ENCODE measurements around the gene SKIDA1.
A peak's percentile ranks its signal among the peaks of the same experiment; 100 is the strongest.

The SKIDA1 gene

DNA sequence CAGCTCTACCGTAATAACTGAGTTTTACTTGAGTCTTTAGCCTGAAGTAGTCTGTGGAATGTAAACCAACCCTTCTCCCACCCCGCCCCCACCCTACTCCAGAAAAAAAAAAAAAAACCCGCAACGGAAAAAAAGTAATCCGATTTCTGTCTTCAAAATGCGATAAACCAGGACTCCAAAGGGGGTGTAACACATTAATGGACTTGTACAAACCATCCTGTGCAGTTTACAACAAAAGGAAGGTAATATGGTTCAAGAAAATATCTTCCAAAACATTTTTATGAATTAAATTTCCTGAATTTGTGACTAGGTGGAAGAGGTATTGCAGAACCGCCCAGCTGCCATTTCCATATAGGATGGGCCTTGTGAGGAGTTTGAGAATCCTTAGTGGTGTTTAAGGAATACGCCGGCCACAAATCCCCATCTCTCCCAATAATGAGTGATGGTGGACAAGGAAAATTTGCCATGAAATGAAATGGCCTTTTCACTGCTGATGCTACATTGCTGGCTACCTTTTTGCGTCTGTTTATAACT is 10.6 kb downstream of the SKIDA1 start:
- TF ChIP-seq ZNF600 (tag by site-specific recombination; IDR thresholded peaks at IDR 0.05) (peak; percentile 43; the same call in 1 of the 2 replicates), ZNF302 (tag by site-specific recombination; IDR thresholded peaks at IDR 0.05; ENCODE audit: low read depth) (no peak), ZXDB (tag by site-specific recombination; IDR thresholded peaks at IDR 0.05) (0 out of 2 replicates have a peak, but pooled peaks have one; percentile 29), IKZF3 (tag by site-specific recombination; IDR thresholded peaks at IDR 0.05) (0 out of 2 replicates have a peak, but pooled peaks have one; percentile 38), KLF8 (tag by site-specific recombination; IDR thresholded peaks at IDR 0.05) (peak; percentile 44; the same call in 1 of the 2 replicates), FEZF1 (tag by site-specific recombination; IDR thresholded peaks at IDR 0.05) (peak; percentile 48; the same call in 1 of the 2 replicates), SP3 (tag by site-specific recombination; IDR thresholded peaks at IDR 0.05) (0 out of 2 replicates have a peak, but pooled peaks have one; percentile 15)
- TF ChIP-seq, protein P1, sequence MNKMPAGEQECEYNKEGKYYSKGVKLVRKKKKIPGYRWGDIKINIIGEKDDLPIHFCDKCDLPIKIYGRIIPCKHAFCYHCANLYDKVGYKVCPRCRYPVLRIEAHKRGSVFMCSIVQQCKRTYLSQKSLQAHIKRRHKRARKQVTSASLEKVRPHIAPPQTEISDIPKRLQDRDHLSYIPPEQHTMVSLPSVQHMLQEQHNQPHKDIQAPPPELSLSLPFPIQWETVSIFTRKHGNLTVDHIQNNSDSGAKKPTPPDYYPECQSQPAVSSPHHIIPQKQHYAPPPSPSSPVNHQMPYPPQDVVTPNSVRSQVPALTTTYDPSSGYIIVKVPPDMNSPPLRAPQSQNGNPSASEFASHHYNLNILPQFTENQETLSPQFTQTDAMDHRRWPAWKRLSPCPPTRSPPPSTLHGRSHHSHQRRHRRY (tag by site-specific recombination; IDR thresholded peaks at IDR 0.05) = no peak
- TF ChIP-seq, protein P2, sequence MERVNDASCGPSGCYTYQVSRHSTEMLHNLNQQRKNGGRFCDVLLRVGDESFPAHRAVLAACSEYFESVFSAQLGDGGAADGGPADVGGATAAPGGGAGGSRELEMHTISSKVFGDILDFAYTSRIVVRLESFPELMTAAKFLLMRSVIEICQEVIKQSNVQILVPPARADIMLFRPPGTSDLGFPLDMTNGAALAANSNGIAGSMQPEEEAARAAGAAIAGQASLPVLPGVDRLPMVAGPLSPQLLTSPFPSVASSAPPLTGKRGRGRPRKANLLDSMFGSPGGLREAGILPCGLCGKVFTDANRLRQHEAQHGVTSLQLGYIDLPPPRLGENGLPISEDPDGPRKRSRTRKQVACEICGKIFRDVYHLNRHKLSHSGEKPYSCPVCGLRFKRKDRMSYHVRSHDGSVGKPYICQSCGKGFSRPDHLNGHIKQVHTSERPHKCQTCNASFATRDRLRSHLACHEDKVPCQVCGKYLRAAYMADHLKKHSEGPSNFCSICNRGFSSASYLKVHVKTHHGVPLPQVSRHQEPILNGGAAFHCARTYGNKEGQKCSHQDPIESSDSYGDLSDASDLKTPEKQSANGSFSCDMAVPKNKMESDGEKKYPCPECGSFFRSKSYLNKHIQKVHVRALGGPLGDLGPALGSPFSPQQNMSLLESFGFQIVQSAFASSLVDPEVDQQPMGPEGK (tag by site-specific recombination; IDR thresholded peaks at IDR 0.05) = 0 out of 2 replicates have a peak, but pooled peaks have one; percentile 36
- TF ChIP-seq, protein P3, sequence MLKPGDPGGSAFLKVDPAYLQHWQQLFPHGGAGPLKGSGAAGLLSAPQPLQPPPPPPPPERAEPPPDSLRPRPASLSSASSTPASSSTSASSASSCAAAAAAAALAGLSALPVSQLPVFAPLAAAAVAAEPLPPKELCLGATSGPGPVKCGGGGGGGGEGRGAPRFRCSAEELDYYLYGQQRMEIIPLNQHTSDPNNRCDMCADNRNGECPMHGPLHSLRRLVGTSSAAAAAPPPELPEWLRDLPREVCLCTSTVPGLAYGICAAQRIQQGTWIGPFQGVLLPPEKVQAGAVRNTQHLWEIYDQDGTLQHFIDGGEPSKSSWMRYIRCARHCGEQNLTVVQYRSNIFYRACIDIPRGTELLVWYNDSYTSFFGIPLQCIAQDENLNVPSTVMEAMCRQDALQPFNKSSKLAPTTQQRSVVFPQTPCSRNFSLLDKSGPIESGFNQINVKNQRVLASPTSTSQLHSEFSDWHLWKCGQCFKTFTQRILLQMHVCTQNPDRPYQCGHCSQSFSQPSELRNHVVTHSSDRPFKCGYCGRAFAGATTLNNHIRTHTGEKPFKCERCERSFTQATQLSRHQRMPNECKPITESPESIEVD (tag by site-specific recombination; IDR thresholded peaks at IDR 0.05) = peak; percentile 58
- CTCF ChIA-PET = interaction anchor here (0.5 to 1.7 kb wide), 3 partner anchors 179 to 429 kb away, joined by 3 to 5 read pairs (median 4); no protein-coding TSS in a partner anchor
- Histone ChIP-seq H3K27ac (ENCODE audit: extremely low read depth, low read depth, low read length) (no peak overlapping the region), H3K4me1 (ENCODE audit: control insufficient read depth, insufficient read depth, low read length) (peaks cover 35% of the 10 kb centered on the region), H3K9me3 (ENCODE audit: control insufficient read depth, insufficient read depth, low read depth, low read length) (no peaks in the 10 kb centered on the region), H3K36me3 (ENCODE audit: control insufficient read depth in 2 of 2, insufficient read depth in 1 of 2, low read length in 2 of 2) (no peaks in the 10 kb centered on the region), H3K4me3 (ENCODE audit: low read depth, low read length) (no peak overlapping the region)
- POLR2A ChIA-PET = interaction anchor here (1.0 to 3.0 kb wide), 3 partner anchors 9 to 18 kb away, joined by 3 to 33 read pairs (median 8); partner anchors contain the start of gene SKIDA1

DNA sequence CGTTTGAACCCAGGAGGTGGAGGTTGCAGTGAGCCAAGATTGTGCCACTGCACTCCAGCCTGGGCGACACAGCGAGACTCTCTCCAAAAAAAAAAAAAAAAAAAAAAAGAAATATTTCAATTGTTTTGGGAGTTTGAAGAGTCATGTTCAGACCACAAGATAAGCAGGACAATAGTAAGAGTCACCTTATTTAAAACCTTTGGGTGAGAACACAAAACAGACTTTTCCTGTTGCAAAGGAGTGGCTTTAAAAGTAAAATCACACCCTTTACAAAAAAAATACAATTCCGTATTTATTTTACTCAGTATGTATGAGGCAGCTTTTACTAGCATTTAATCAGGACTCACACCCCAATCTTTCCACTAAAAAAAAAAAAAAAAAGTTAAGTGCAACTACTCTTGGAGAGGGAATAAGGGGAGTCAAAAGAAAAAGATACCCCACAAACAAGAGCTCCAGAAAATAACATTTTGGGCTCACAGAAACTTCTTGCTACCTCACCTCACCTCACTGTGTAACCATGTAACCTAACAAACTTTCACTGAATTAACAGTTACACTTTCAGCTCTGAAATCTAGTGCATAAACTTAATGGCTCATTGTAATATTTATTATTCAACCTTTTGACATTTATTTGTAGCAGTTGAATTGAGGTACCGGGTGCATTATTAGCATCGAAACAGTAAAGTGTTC is 11.2 kb downstream of the SKIDA1 start:
- ChIA-PET CTCF (interaction anchor here (0.6 to 1.7 kb wide), 3 partner anchors 17 to 218 kb away, joined by 3 to 6 read pairs (median 4); no protein-coding TSS in a partner anchor), POLR2A (interaction anchor here (0.7 to 3.0 kb wide), 4 partner anchors 9 to 714 kb away, joined by 3 to 33 read pairs (median 7); partner anchors contain the start of gene SKIDA1)
- Histone ChIP-seq H3K4me1 (ENCODE audit: control insufficient read depth, insufficient read depth, low read length) (peaks cover 29% of the 10 kb centered on the region), H3K4me3 (ENCODE audit: low read depth, low read length) (no peak overlapping the region), H3K27ac (ENCODE audit: extremely low read depth, low read depth, low read length) (no peak overlapping the region), H3K36me3 (ENCODE audit: control insufficient read depth in 2 of 2, insufficient read depth in 1 of 2, low read length in 2 of 2) (no peaks in the 10 kb centered on the region), H3K9me3 (ENCODE audit: control insufficient read depth, insufficient read depth, low read depth, low read length) (no peaks in the 10 kb centered on the region)
- no peak for TF ChIP-seq ZNF140 (tag by site-specific recombination; IDR thresholded peaks at IDR 0.05)
- peak; percentile 65; the same call in 1 of the 2 replicates for TF ChIP-seq PRDM1 (tag by site-specific recombination; IDR thresholded peaks at IDR 0.05)

DNA sequence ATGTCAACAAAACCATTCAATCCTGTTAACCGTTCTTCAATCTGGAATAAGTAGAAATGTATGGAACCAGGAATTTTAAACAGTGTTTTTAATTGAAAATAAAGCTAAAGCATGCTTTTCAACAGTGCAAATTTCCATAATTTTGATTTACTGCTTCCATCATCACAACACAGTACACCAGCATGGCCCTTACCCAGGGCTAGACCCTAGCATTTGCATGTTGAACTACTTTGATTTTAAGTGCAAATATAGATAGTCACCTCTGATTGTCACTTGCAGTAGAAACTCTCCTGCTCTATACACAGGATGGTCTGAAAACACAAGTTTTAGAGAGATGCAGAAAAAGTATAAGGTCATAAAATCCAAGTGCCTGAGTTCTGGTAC is 12.1 kb downstream of the SKIDA1 start:
- Histone ChIP-seq H3K4me3 (ENCODE audit: low read depth, low read length) (no peak overlapping the region), H3K36me3 (ENCODE audit: control insufficient read depth in 2 of 2, insufficient read depth in 1 of 2, low read length in 2 of 2) (no peaks in the 10 kb centered on the region), H3K9me3 (ENCODE audit: control insufficient read depth, insufficient read depth, low read depth, low read length) (no peaks in the 10 kb centered on the region), H3K4me1 (ENCODE audit: control insufficient read depth, insufficient read depth, low read length) (peaks cover 27% of the 10 kb centered on the region), H3K27ac (ENCODE audit: extremely low read depth, low read depth, low read length) (no peak overlapping the region)
- POLR2A ChIA-PET = interaction anchor here (0.7 kb wide), 1 partner anchor 714 kb away, joined by 6 read pairs; no protein-coding TSS in a partner anchor
- CTCF ChIA-PET = interaction anchor here (0.6 to 1.0 kb wide), 2 partner anchors 16 to 218 kb away, joined by 3 to 6 read pairs; no protein-coding TSS in a partner anchor
- TF ChIP-seq YY1 (tag by site-specific recombination; IDR thresholded peaks at IDR 0.05) (no peak), ZNF768 (tag by site-specific recombination; IDR thresholded peaks at IDR 0.05) (no peak), ZNF621 (tag by site-specific recombination; IDR thresholded peaks at IDR 0.05) (no peak), ZNF48 (tag by site-specific recombination; IDR thresholded peaks at IDR 0.05) (no peak), ZNF626 (tag by site-specific recombination; IDR thresholded peaks at IDR 0.05) (no peak), ZNF423 (tag by site-specific recombination; IDR thresholded peaks at IDR 0.05) (no peak), ZNF146 (tag by site-specific recombination; IDR thresholded peaks at IDR 0.05) (no peak), ZNF514 (tag by site-specific recombination; IDR thresholded peaks at IDR 0.05) (no peak), ZBTB8A (tag by site-specific recombination; IDR thresholded peaks at IDR 0.05) (no peak), ZNF302 (tag by site-specific recombination; IDR thresholded peaks at IDR 0.05; ENCODE audit: low read depth) (no peak)
- TF ChIP-seq, protein P4, sequence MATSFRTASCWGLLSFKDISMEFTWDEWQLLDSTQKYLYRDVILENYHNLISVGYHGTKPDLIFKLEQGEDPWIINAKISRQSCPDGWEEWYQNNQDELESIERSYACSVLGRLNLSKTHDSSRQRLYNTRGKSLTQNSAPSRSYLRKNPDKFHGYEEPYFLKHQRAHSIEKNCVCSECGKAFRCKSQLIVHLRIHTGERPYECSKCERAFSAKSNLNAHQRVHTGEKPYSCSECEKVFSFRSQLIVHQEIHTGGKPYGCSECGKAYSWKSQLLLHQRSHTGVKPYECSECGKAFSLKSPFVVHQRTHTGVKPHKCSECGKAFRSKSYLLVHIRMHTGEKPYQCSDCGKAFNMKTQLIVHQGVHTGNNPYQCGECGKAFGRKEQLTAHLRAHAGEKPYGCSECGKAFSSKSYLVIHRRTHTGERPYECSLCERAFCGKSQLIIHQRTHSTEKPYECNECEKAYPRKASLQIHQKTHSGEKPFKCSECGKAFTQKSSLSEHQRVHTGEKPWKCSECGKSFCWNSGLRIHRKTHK (tag by site-specific recombination; IDR thresholded peaks at IDR 0.05) = no peak
